OCI-LY7 (cell line): Measurements from ENCODE around the gene ZNRF1. TPM values are rescaled to one million over a fixed set of nuclear protein-coding genes. Genes with fewer than 3 reads are reported as not detected.

Source experiments
- BruUV-seq: library from RNA; stranded (reverse); fragments of 400-500 nt; replicated peaks from 2 replicates; lab custom pipeline; 2021; lab: Mats Ljungman, UMichigan
- CTCF ChIA-PET: fragments of 300-600 bp; sonication (Branson Sonifier 250); formaldehyde crosslinking; loops from one replicate; lab custom pipeline; 2022; ENCODE audit warnings: antibody characterized with exemption; ENCODE audit not compliant: unreplicated experiment; lab: Charles Lee
- POLR2A ChIA-PET: fragments of 300-600 bp; sonication (Branson Sonifier 250); formaldehyde crosslinking; loops from one replicate; lab custom pipeline; 2022; ENCODE audit warnings: antibody characterized with exemption; lab: Charles Lee
- DNase-seq: peaks from one replicate; pipeline ENCODE4 v3.0.0-alpha.2; 2015; ENCODE audit warnings: low spot score
- H2AFZ ChIP-seq: fragments of 200-600 bp; sonication (generic), shearing (Covaris generic); 2 replicates; pipeline ENCODE4 v1.6.1; 2014; ENCODE audit warnings: mild to moderate bottlenecking, antibody characterized with exemption, low read length, moderate library complexity
- H3K27ac ChIP-seq: fragments of 200-600 bp; sonication (generic); 2 replicates; pipeline ENCODE4 v1.5.1; 2014; ENCODE audit warnings: mixed run types, low read depth, mild to moderate bottlenecking, moderate library complexity, low read length, inconsistent platforms; ENCODE audit not compliant: poor library complexity, severe bottlenecking
- H3K36me3 ChIP-seq: fragments of 200-600 bp; sonication (generic); 2 replicates; pipeline ENCODE4 v1.6.1; 2014; ENCODE audit warnings: mild to moderate bottlenecking, antibody characterized with exemption, low read length, moderate library complexity, mixed read lengths; ENCODE audit not compliant: insufficient read depth
- H3K4me1 ChIP-seq: fragments of 200-600 bp; sonication (generic); 2 replicates; pipeline ENCODE4 v1.5.1; 2014; ENCODE audit warnings: mild to moderate bottlenecking, low read length; ENCODE audit not compliant: insufficient read depth, poor library complexity, severe bottlenecking
- H3K4me2 ChIP-seq: fragments of 200-600 bp; sonication (generic); 2 replicates; pipeline ENCODE4 v1.6.1; 2014; ENCODE audit warnings: mild to moderate bottlenecking, low read length
- H3K4me3 ChIP-seq: fragments of 200-600 bp; sonication (generic); 2 replicates; pipeline ENCODE4 v1.5.1; 2014; ENCODE audit warnings: mild to moderate bottlenecking, low read depth, low read length; ENCODE audit not compliant: poor library complexity, severe bottlenecking
- H3K79me2 ChIP-seq: fragments of 200-600 bp; sonication (generic); 2 replicates; pipeline ENCODE4 v1.6.1; 2016; ENCODE audit warnings: low read depth, mild to moderate bottlenecking, low read length, moderate library complexity, mixed read lengths; ENCODE audit not compliant: insufficient read depth
- H3K9me2 ChIP-seq: fragments of 200-600 bp; sonication (generic); 2 replicates; pipeline ENCODE4 v1.6.1; 2016; ENCODE audit warnings: mild to moderate bottlenecking, low read length, mixed read lengths; ENCODE audit not compliant: insufficient read depth
- H3K9me3 ChIP-seq: fragments of 200-600 bp; sonication (generic); 2 replicates; pipeline ENCODE4 v1.6.1; 2014; ENCODE audit warnings: mild to moderate bottlenecking, mixed run types, low read length, mixed read lengths
- H4K20me1 ChIP-seq: fragments of 200-600 bp; sonication (generic); 2 replicates; pipeline ENCODE4 v1.6.1; 2014; ENCODE audit warnings: mild to moderate bottlenecking, antibody characterized with exemption, low read length, moderate library complexity, mixed read lengths; ENCODE audit not compliant: insufficient read depth
- CTCF ChIP-seq: fragments of 200-600 bp; sonication (generic); conservative IDR thresholded peaks from 2 replicates; pipeline ENCODE4 v1.5.1; 2014; ENCODE audit warnings: mild to moderate bottlenecking, antibody characterized with exemption, low read length, moderate library complexity, mixed read lengths
- EZH2phosphoT487 ChIP-seq: fragments of 200-600 bp; sonication (generic); IDR thresholded peaks from 2 replicates; pipeline ENCODE4 v1.6.1; 2018; ENCODE audit warnings: low read depth, borderline replicate concordance, mild to moderate bottlenecking, mixed run types, antibody characterized with exemption, low read length, moderate library complexity, mixed read lengths
- intact Hi-C: fragments of 100-400 bp; cut with micrococcal nuclease; formaldehyde crosslinking; loops from one replicate; pipeline ENCODE4 v1.10.0; 2022; ENCODE audit not compliant: unreplicated experiment
- total RNA-seq, 2 experiments: library from RNA; depleted of rRNA in 1 of 2; stranded (reverse); fragments of >200 nt in 1 of 2; shearing (Covaris generic) in 1 of 2; gene quantifications; 2 replicates each; pipeline ENCODE4 v1.2.3, GENCODE V29; 2014 to 2022

The ZNRF1 gene
- total RNA-seq, 2 experiments from 2014 or later, result 11.8 to 23.7 TPM

- no peak for DNase-seq
- Histone ChIP-seq H3K4me3 (no peak overlapping the region), H3K36me3 (no peaks in the 10 kb centered on the region), H3K9me2 (no peaks in the 10 kb centered on the region), H3K79me2 (no peaks in the 10 kb centered on the region), H3K27ac (no peak overlapping the region), H2AFZ (peak overlapping the region; percentile 30; the same call in 1 of the 2 replicates), H3K4me1 (peaks cover 54% of the 10 kb centered on the region), H3K9me3 (no peaks in the 10 kb centered on the region), H3K4me2 (peak overlapping the region; percentile 70; the same call in 1 of the 2 replicates), H4K20me1 (no peaks in the 10 kb centered on the region)
- no TSS peak for BruUV-seq
- ChIA-PET POLR2A (interaction anchor here (0.6 to 2.4 kb wide), 11 partner anchors 8 to 406 kb away, joined by 3 to 8 read pairs (median 3); partner anchors contain the start of genes WDR59 and ZNRF1), CTCF (interaction anchor here (0.9 to 4.0 kb wide), 9 partner anchors 26 to 414 kb away, joined by 3 to 30 read pairs (median 3); partner anchors contain the start of genes WDR59 and ZNRF1)
- TF ChIP-seq EZH2phosphoT487 (no peak), CTCF (no peak; the same call in 1 of the 2 replicates)
- intact Hi-C loops, result loop anchor here (1.0 to 2.0 kb wide), 5 partner anchors 36 to 403 kb away; no protein-coding TSS in a partner anchor
Measured at GRCh38 chr16:75111514-75111940, 112.7 kb downstream of the ZNRF1 start.

GRCh38 chr16:75111961-75112733, 113.3 kb downstream of the ZNRF1 start:
- Histone ChIP-seq H4K20me1 (no peaks in the 10 kb centered on the region), H3K9me3 (no peaks in the 10 kb centered on the region), H3K36me3 (no peaks in the 10 kb centered on the region), H3K4me2 (no peak overlapping the region), H3K9me2 (no peaks in the 10 kb centered on the region), H3K4me1 (peaks cover 47% of the 10 kb centered on the region), H3K4me3 (no peak overlapping the region), H3K79me2 (no peaks in the 10 kb centered on the region), H3K27ac (no peak overlapping the region), H2AFZ (no peak overlapping the region)
- no TSS peak for BruUV-seq
- DNase-seq, result no peak
- intact Hi-C loops, result loop anchor here (1.0 to 2.0 kb wide), 5 partner anchors 37 to 403 kb away; no protein-coding TSS in a partner anchor
- ChIA-PET POLR2A (interaction anchor here (0.6 to 1.6 kb wide), 9 partner anchors 8 to 407 kb away, joined by 3 to 8 read pairs (median 3); partner anchors contain the start of genes WDR59 and ZNRF1), CTCF (interaction anchor here (0.9 to 4.0 kb wide), 5 partner anchors 114 to 415 kb away, joined by 3 to 30 read pairs (median 4); partner anchors contain the start of genes WDR59 and ZNRF1)
- TF ChIP-seq EZH2phosphoT487 (no peak), CTCF (no peak)
